Measurements from ENCODE around the gene PLEKHG7. TPM values are rescaled to one million over a fixed set of nuclear protein-coding genes. Genes with fewer than 3 reads are reported as not detected.

PLEKHG7 gene
- total RNA-seq, 4 donors from 2014 or later = not detected

DNA sequence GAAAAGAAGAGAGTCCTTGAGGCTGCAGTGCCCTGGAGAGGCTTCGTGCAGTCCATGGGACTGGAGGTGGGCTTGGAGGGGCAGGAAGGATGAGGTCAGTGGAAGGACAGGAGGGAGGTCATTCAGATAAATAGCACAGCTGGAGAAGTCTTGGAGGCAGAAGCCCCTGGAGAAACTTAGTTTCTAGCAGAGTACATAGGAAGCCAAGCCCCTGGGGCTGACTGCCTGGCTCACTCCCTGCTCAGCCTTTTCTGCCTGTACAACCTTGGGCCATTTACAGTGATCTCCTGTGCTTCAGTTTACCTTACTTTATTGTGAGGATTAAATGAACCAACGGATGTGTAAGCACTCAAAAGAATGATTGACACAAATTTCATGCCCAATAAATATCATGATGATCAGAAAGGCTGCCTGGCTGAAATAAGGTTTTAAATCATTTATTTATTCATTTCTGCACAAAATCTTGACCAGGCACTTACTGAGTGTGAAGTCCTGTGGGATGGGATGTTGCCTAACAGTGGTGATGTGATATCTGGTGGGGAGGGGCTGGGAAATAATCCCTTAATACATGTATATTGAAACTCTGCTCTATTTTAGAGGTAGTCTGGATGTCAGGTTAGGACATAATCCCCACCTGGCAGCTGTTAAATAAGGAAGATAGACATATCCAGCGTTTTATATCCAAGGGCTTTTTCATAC, 54.3 kb downstream of the PLEKHG7 start:
- Histone ChIP-seq H3K9me3 (no peaks in the 10 kb centered on the region), H3K36me3 (no peaks in the 10 kb centered on the region), H3K27ac (no peak overlapping the region), H3K27me3 (no peaks in the 10 kb centered on the region), H3K4me3 (no peak overlapping the region), H3K4me1 (no peaks in the 10 kb centered on the region)
- 50 to 63% methylated on average over 1 to 3 of the region's 3 CpGs for WGBS, 2 donors (ENCODE audit: low coverage in 1 of 2)
- no peak for ATAC-seq
- TF ChIP-seq, protein P1, sequence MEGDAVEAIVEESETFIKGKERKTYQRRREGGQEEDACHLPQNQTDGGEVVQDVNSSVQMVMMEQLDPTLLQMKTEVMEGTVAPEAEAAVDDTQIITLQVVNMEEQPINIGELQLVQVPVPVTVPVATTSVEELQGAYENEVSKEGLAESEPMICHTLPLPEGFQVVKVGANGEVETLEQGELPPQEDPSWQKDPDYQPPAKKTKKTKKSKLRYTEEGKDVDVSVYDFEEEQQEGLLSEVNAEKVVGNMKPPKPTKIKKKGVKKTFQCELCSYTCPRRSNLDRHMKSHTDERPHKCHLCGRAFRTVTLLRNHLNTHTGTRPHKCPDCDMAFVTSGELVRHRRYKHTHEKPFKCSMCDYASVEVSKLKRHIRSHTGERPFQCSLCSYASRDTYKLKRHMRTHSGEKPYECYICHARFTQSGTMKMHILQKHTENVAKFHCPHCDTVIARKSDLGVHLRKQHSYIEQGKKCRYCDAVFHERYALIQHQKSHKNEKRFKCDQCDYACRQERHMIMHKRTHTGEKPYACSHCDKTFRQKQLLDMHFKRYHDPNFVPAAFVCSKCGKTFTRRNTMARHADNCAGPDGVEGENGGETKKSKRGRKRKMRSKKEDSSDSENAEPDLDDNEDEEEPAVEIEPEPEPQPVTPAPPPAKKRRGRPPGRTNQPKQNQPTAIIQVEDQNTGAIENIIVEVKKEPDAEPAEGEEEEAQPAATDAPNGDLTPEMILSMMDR (IDR thresholded peaks at IDR 0.05) = no peak
- TF ChIP-seq POLR2A (IDR thresholded peaks at IDR 0.05) (no peak), POLR2AphosphoS5 (IDR thresholded peaks at IDR 0.05) (no peak), EP300 (IDR thresholded peaks at IDR 0.05) (no peak)

DNA sequence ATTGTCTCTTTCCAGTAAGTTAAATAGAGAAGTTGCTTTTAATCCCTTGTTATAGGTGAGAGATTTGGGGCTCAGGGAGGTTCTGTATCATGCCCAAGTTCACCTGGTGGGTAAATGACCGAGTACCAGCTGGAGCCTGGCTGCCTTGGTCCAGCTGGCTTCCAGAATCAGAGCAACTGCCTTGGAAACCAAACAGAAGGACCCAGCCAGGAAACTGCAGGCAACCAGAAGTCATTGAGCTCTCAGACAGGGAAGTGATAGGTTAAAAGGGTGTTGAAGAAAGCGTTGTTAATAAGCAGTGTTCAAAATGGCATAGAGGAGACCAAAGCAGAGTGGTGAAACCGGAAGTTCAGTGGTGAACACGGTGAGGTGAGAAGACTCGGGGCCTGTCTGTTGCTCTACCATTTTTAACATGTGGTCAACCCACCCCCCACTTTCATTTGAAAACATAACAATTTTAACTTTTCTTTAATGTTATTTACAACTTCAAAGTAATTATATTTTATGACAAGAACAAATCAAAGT, 54.9 kb downstream of the PLEKHG7 start:
- no peaks in the 10 kb centered on the region for H3K36me3 ChIP-seq
- H3K27me3 ChIP-seq = no peaks in the 10 kb centered on the region
- H3K27ac ChIP-seq = no peak overlapping the region
- no peaks in the 10 kb centered on the region for H3K4me1 ChIP-seq
- no peaks in the 10 kb centered on the region for H3K9me3 ChIP-seq
- no peak overlapping the region for H3K4me3 ChIP-seq
- no peak for ATAC-seq
- 73 to 87% methylated on average over 4 to 5 of the region's 5 CpGs for WGBS, 2 donors (ENCODE audit: low coverage in 1 of 2)
- TF ChIP-seq EP300 (IDR thresholded peaks at IDR 0.05) (no peak), POLR2AphosphoS5 (IDR thresholded peaks at IDR 0.05) (no peak)

DNA sequence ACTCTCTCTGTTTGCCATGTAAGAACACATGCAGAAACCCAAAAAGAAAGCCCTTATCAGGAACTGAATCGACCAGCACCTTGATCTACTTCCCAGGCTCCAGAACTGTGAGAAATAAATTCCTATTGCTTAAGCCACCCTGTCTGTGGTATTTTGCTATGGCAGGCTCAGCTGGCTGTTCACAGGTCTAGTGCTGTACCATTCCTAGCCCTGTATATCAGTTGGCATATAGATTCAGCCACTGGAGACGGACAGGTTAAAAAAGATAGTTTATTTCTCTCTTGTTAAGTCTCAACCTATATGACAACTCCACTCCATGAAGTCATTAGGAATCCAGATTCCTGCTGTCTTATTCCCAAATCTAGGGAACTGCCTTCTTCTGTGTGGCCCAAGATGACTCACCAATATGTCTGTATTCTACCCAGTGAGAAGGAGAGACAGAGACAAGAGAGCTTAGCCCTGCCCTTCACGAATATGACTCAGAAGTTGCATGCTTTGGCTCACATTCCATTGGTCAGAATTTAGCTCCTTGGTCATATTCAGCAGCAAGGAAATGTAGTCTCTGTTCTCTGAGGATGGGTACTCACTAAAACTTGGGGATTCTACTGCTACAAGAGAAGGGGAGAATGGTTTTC, 57.0 kb downstream of the PLEKHG7 start:
- H3K36me3 ChIP-seq = no peaks in the 10 kb centered on the region
- H3K27me3 ChIP-seq = no peaks in the 10 kb centered on the region
- H3K4me3 ChIP-seq = no peak overlapping the region
- 71 to 86% methylated on average over 1 to 3 of the region's 3 CpGs for WGBS, 2 donors (ENCODE audit: low coverage in 1 of 2)
- no peak overlapping the region for H3K27ac ChIP-seq
- H3K4me1 ChIP-seq = no peaks in the 10 kb centered on the region
- no peaks in the 10 kb centered on the region for H3K9me3 ChIP-seq
- ATAC-seq = no peak
- TF ChIP-seq POLR2AphosphoS5 (IDR thresholded peaks at IDR 0.05) (no peak), EP300 (IDR thresholded peaks at IDR 0.05) (no peak), POLR2A (IDR thresholded peaks at IDR 0.05) (no peak)
- TF ChIP-seq, protein P1 (IDR thresholded peaks at IDR 0.05) = no peak

DNA sequence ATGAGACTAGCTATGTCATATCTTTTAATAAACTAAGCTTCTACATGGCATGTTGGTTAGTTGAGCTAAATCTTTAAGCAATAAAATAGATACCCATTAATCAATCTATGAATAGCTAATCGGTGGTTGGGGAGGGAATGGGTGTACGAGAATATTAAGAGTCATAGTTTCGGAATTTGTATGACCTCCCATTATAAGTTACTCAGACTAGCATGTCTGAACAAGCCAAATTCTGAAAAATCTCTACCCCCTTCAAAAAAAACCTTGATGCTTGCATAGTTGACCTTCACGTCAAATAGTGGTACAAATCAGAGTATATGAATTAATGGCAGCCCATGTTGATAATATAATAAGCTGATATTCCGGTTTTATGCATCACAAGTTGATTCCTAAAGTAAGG, 60.0 kb downstream of the PLEKHG7 start:
- peaks cover 0 to 11% (median 0%) of the 10 kb centered on the region in 3 donors for H3K4me1 ChIP-seq
- no peaks in the 10 kb centered on the region for H3K27me3 ChIP-seq
- no peak overlapping the region for H3K4me3 ChIP-seq
- 90% methylated on average over 5 of the region's 5 CpGs for WGBS, 2 donors (ENCODE audit: low coverage in 1 of 2)
- TF ChIP-seq EP300 (IDR thresholded peaks at IDR 0.05) = no peak
- no peak for TF ChIP-seq POLR2A (IDR thresholded peaks at IDR 0.05)
- TF ChIP-seq, protein P1 (IDR thresholded peaks at IDR 0.05) = no peak
- no peak for TF ChIP-seq POLR2AphosphoS5 (IDR thresholded peaks at IDR 0.05)
- ATAC-seq = no peak
- no peak overlapping the region for H3K27ac ChIP-seq
- no peaks in the 10 kb centered on the region for H3K9me3 ChIP-seq
- H3K36me3 ChIP-seq = no peaks in the 10 kb centered on the region

DNA sequence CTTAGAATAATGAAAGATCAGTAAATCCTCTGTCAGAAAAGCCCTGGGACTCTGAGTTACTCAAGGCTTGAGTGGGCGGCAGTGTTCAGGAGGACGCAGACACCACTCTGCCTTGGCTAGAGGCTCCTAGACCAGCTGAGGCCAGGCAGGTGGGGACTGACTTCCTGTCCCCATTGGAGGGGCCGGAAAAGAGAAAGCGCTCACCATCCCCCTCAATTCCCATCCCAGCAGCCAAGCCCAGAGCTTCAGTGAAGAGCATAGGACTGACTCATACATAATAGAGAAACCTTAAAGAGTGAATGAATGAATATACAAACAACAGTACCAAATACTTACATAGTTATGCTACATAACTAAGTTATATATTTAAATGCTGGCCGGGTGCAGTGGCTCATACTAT, 62.0 kb downstream of the PLEKHG7 start:
- no peak overlapping the region for H3K27ac ChIP-seq
- 69 to 82% methylated on average over 1 to 4 of the region's 5 CpGs for WGBS, 2 donors (ENCODE audit: low coverage in 1 of 2)
- H3K4me1 ChIP-seq = peaks cover 0 to 27% (median 3%) of the 10 kb centered on the region in 3 donors
- no peak overlapping the region for H3K4me3 ChIP-seq
- no peaks in the 10 kb centered on the region for H3K27me3 ChIP-seq
- no peaks in the 10 kb centered on the region for H3K9me3 ChIP-seq
- TF ChIP-seq POLR2AphosphoS5 (IDR thresholded peaks at IDR 0.05) = no peak
- no peak for TF ChIP-seq EP300 (IDR thresholded peaks at IDR 0.05)
- TF ChIP-seq, protein P1 (IDR thresholded peaks at IDR 0.05) = no peak
- no peak for TF ChIP-seq POLR2A (IDR thresholded peaks at IDR 0.05)
- ATAC-seq = no peak
- H3K36me3 ChIP-seq = no peaks in the 10 kb centered on the region
